GM04504 (cell line): ENCODE measurements around the gene ERG.
A peak's percentile ranks its signal among the peaks of the same experiment; 100 is the strongest.

ENCODE experiments used
- DNase-seq: peaks from one replicate; pipeline ENCODE4 v3.0.0-alpha.2; 2012; ENCODE audit warnings: low read depth

The ERG gene

DNA sequence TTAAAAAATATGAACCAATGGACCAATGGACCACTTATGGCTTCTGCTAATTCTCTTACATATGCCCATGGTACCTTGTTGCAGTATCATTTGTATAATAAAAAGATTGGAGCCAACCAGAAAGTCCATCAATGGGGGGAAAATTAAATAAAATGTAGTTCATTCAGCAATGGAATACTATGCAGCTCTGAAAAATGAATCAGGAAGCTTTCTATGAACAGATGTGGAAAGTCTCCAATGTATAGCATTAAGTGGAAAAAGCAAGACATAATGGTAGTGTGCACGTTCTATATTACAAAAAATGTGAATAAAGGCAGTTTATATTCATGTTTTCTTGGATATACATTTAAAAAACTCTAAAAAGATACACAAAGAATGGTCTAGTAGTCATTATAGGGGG is 140.2 kb downstream of the ERG start:
- DNase-seq = no peak

DNA sequence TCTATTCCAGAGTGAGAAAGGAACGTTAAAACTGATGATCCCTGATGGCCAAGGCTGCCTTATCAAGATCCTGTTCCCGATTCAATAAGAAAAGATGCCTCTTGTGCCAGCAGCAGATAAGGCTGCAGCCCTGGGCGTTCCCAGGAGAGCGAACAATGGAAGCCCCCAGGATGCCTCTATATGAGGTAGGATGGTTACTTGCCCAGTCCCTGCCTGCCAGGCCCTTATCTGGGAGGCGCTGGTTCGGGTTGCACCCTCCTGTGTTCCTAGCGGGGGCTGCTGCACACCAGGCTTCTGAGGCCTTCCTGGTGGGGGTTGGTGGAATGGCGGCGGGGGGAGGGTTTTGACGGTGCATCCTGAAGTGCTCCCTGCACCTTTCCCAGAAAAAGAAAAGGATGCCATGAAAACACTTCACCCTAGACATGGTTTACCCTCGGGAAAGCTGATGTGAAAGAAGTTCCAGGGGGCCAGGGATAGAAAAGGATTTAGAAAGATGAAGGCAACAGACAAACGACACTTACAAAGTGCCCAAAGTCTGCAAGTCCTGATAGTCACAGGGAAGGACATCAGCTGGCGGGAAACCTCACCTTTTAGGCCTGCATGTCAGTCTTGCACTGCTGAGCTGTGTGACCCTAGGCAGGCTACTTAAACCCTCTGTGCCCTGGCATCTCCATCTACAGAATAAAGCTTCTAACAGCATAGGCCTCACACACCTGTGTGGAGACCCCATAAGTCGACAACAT is 141.2 kb downstream of the ERG start:
- no peak for DNase-seq

DNA sequence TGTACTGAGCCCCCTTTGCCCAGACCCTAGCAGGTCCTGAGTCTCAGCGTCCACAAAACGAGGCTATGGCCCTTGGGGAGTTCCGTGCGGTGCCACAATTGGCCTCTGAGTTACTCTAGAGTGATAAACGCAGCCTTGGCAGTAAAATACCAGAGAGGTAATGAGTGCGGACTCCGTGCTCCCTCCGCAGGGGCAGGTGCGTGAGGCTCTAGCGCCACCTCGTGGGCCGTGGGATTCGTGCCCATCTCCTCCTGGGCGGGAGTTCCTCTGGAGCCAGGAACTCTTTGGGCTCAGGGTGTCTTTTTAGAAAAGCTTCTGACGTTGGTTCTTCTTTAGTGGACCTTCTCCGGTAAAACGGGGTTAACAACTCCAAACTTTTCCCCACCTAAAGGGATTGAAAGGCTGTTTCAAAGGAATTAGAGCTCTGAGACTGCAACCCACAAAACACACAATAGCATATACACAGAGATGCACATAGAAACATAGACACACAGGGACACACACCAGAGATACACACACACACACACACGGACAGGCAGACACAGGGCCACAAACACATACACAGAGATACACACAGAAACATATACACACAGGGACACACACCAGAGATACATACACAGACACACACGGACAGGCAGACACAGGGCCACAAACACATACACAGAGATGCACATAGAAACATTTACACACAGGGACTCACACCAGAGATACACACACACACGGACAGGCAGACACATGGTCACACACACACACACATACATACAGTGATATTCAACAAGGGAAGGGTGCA is 142.1 kb downstream of the ERG start:
- peak; percentile 32 for DNase-seq

DNA sequence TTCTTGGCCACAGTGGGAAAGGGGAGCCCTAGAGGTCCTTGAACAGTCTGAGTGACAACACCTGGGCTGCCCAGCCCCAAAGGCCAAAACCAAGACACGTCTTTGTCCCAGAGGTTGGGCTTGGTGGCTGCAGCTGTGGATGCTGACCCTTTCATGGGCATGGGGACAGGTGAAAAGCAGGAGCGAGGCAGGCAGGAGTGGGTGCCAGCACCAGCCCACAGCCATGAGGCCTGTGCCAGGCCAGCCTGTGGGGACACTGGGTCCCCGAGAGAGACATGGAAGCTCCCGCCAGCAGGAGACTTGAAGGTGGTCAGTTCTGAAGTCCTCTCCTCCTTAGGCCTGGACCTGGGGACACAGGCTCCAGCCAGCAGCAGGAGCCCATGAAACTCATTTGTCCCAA is 142.9 kb downstream of the ERG start:
- no peak for DNase-seq

DNA sequence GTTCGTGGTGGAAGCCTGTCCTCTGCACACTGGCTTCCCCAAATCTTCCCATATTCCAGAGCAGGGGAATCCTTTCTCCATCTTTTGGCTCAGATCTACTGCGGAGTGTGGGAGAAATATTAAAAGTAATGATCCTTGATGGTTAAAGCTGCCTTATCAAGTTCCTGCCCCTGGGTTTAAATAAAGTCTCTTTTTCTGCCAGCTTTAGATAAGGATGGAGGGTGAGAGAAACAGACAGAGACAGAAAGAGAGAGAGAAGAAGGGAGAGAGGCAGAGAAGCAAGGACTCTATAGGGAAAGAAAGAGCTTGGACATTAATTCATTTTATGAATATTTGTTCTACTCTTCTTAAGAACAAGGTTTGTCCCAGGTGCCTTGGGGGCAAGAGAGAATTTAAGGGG is 143.5 kb downstream of the ERG start:
- DNase-seq = no peak

DNA sequence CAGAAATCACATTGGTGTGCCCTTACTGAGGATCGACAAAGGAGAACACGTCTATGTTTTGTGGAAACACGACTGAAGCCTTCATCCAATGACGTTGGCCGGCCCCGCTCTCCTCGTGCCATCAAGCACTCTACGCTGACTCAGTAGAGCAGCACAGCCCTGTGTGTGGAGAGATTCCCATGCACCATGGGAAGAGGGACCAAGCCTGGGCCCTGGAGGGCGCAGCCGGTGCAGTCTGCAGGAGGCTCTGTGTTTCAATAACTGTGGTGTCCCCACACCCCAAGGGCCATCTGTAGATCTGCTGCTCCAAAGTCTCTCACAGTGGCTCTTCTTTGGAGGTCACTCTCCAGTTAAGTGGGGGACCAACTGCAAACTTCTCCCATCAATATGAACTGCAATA is 144.0 kb downstream of the ERG start:
- no peak for DNase-seq

DNA sequence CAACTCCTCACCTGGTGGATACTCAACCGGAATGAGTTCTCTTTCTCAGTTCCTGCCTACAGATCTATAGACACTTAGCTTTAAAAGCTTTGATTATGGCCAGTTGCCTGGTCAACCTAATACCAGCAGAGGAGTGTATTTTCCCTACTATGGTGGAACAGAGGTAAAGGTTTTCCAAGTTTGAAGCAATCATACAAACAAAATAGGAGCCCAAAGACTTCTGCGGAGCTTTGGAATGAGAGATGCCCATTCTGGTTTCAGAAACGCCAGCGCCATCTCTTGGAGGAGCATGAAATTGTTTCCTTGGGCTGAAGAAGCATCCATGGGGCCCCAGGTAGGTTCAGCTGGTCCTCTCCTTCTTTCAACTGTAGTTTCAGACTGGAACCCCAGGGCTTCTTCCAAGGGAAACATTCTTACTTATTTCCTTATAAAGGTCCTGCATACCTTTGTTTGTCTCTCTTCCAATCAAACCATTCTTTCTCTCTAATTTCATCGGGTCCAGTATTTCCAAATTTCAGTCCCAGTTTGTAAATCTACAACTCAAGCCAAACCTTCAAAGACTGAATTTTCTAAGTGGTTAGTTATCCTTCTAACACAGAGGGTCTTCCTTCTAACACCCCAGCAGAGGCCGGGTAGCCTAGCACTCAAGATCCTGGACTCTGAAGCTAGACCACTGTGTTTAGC is 145.6 kb downstream of the ERG start:
- peak; percentile 62 for DNase-seq

DNA sequence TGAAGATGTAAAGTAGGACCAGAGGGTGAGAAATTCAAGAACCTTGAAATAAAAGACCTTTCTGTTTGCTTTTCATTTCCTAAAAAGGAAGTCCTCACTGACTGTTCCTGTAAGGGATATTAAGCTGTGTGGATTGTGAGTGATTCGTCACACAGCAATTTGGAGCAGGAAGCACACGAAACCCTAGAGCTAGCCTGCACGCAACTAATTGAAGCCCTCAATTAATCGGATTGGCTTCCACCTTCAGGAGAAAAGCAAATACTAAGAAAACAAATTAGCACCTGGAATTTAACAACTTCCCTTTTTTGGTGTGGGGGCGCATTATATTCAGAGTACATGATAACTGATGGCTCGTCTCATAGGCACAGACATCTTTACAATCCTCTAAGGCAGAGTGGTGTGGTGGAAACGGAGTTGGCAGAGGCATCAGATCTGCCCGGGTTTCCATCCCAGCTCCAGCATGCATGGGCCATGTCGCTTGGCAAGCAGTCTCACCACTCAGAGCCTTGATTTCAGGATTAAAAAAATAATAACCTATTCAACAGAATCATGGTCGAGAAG is 146.2 kb downstream of the ERG start:
- DNase-seq = peak; percentile 75

DNA sequence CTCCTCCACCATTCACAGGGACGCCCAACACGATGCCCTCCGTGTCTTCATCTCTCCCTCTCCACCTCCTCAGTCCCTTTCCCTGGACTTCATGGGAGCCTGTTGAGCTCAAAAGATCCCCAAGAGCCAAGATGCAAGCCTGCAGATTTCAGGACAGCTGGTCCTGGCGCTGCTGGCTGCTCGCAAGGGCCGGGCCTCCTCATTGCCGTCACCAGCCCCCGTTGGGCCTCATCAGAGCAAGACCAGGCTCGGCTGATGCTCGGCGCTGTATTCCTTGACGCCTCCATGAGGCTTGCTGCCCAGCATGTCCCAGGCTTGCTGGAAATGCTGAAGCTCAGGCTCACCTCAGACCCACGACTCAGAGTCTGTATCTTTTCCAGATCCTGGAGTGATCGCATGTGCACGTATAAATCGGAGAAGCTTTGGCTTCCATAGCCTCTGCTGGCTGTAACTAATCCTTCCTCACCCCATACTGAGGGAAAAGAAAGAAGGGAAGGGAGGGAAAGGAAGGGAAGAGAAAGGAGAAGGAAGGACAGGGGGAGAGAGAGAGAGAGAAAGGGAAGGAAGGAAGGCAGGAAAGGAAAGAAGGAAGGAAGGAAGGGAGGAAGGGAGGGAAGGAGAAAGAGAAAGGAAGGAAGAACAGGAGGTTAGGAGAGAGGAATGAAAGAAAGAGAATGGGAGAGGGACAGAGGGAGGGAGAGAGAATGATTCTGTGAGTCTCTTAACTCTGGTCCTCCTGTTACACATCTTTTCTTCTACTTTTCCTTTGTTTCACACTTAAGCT is 146.9 kb downstream of the ERG start:
- no peak for DNase-seq

DNA sequence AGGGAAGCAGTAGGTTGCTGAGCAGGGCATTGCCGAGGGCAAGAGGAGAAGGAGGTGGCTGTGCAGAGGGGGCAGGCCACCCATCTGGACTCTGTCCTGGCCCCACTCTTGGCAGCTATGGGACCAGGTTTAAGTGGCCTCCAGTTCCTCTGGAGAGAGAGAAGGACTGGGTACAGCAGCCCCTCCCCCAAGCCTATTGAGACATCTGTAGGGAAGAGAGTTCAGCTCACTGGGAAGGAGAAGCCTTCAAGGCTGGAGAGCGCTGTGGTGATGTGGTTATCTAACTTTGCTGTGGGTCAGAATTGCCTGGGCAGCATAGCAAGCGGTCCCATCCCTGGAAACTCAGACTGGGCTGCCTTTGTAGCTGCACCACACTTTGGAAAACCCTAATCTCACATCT is 147.6 kb downstream of the ERG start:
- DNase-seq = no peak

DNA sequence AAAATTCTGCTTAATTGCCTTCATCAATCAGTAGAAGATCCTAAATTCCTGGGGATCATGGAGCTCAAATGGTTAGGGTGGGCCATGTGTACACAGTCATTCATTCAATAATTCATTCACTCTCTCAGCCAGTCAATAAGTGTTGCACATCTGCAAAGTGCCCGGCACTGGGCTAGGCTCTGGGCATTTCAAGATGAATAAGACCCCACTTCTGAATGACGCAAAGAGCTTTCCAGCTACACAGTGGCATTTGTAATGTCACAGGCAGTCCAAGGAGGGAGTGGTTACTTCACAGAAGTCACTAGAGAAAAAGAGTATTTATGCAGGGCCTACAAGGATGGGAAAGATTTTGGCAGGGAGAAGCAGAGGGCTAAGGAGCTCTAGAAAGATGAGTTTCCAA is 148.3 kb downstream of the ERG start:
- no peak for DNase-seq

DNA sequence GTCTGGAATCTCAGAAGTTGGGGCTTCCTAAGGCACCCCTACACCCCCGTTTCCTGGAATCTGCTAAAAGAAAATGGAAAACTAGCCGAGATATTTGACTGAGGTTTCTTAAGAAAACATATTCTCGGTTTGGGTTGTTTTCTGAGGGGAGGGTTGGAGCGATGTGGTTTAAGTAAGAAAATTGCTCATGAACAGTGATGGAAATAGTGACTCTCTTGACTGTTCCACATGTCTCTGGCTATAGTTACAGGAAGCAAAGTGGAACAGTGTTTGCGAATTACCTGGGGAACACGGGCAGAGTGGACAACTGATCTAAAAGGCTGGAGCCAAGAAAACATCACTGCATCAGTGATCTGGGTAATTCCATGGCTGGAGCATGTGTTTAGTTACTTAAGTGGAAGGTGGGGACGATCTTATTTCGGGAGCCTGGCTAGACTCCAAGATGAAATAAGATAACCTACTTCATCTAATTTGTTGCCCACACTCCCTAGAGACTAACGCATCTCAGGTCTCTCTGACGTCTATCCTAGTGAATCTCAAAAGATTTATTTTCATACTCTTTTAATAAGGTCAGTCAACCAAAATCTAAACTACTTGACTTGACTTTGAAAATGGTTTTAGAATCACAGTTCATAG is 149.0 kb downstream of the ERG start:
- no peak for DNase-seq

DNA sequence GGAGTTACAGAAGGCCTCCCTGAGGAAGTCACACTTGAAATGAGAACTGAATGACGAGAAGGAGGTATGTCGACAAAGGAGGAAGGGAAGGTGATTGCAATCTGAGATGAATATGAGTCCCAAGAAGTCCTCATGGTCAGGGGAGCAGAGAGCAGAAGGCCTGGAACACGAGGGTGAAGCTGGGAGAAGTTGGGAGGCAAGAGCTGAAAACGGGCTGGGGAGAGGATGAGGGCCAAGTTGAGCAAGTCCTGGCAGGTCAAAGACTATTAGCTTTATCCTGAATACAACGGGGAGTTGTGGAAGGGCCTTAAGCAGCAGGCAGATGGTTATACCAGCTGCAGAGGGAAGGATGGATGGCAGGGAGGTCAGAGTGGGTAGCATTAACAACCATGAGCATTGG is 152.0 kb downstream of the ERG start:
- DNase-seq = no peak

DNA sequence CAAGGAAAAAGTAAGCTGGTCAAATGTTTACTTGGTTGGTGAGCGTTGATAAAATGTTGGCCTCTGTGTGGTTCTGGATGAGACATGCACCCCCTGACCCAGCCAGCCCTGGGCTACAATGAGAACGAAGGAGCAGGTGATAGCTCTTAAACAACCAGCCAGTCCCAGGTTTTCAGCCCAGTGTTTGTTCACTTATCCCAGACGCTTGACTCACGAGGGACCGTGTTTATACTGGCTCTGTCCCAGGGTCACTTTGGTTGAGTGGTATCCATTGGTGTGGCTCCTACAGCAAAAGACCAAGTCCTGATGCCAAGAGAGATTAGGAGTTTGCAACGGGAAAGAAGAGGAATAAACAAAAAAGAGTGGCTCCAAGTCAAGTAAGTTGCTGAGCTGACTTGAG is 154.6 kb downstream of the ERG start:
- no peak for DNase-seq

DNA sequence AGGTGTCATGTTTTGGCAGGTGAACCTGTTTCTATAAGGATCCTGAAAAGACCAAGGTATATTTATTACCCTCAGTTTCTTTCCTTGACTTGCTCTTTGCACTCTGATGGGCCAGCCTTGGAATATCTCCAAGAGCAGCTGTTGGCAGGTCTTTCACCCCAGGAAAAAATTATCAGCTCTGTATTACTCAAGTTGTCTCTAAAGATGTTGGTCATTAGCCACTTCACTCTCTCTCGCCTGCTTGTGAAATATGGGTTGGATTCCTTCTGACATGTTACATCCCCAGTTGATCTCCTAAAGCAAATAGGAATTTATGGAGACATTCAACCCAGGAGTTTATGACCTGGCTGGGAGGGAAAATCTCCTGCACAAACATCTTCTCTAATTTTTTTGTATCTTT is 155.5 kb downstream of the ERG start:
- DNase-seq = no peak

DNA sequence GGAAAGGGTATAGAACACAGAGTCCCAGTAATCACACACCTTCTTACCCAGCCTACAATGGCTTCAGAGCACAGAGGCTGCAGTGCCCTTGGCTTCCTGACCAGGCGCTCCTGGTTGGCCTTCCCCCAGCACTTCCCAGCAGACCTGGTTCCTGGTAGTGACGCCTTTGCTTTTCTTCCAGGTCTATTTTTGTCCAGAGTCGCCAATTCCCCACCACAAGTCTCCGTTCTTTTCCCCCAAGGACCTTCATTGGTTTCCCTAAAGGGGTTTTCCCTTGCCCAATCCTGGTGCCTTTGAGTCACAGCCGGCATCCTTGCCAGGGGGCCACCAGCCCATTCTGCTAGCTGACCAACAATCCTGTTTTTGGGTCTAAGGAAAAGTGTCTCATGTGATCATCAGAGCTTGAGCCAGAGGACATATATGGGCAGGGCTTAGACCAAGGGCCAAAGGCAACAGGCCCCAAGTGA is 156.7 kb downstream of the ERG start:
- no peak for DNase-seq

DNA sequence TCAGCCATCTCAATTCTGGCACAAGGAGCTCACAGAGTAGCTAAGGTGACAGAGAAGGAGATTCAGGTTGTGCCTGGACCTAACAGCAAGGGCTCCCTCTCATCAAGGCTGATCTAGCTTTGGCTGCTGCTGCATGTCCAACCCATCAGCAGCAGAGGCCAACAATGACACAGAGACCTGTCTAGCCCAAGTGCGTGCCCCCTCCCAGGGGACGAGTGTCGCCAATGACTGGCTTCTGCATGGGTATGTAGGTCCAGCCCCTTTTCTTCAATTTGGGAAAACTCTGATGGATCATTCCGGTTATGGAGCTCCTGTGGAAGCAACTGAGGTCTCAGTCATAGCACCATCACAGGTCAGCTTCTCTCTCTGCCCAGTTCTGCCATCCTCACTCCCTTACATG is 158.1 kb downstream of the ERG start:
- DNase-seq = no peak

DNA sequence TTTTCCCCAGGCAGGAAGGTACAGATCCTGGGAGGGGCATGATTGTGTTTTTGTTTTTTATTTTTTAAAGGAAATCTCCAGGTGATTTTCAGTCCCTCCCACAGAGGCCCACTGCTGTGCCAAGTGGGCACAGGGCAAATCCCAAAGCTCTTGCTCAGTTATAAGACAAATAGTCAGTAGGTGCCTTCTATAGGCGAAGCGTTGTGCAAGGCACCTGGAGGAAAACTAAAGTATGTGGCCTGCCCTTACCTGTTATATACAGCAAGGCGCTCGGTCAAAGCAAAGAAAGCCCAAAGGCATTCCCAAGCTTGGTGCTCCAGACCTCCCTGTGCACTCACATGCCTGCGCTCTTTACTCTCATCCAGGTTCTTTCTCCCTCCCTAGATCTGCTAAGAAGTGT is 160.5 kb downstream of the ERG start:
- no peak for DNase-seq

DNA sequence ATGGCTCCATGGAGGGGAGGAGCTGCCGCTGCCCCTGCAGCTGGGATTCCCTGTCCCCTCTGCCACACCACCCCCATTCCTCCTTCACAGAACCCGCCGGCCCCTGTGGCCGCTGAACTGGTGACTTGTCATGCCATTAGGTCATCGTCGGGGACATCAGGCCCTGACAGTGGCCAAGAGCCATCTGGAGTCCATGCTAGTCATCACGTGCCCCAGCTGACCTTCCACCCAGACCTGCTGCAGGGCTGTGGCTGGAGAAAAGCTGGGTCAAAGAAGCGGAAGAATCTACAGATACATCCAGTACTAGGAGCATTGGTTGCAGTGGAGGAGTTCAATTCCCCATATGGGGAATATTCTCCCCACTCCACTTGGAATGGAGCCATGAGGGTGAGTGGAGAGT is 163.4 kb downstream of the ERG start:
- DNase-seq = no peak

DNA sequence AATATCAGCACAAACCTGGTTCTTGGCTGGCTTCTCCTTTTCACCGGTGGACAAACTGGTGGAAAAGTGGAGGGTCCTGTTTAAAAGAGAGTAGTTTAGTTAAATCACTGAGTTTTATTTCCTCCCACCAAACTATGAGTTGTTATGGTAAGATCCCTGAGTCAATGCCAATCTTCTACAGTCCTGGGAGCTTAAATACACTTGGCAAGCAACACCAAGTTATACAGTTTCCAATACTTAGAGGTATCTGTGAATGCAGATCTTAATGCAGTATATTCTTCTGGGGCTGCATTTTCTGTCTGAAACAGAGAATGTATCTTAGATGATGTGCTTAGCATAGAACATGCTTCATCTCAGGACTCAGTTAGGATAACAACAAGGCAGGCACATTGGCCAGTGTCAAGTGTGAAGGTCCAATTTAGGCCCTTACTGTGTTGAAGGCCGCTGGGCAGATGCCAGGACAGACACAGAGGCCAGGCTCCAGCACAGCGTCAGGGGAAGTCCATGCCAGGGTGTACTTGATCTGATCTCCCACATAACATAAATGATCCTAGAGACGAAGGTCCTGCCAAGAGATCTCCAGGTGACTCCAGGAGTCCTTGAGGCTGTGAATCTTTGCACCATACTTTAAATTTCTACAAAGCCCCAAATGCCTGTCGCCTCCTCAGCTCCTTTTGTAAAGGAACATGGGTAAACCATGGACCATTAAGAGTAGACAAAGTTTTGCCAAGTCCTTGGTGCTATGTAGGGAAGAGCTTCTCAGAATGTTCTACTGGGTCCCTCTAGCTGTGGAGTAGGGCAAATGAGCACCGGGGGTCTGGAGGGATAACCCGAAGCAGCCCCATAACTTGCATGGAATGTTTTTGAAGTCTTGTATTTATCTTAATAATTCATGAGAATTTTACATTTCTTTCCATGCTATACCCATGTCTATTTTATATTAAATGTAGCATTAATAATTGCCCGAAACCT is 164.7 kb downstream of the ERG start:
- DNase-seq = no peak
